HUES48 (cell line): ENCODE measurements around the gene SLC9A2.

Source experiments
- H3K27ac ChIP-seq: one replicate; pipeline ENCODE4 v1.7.0; 2013; ENCODE audit warnings: low read depth, low read length, inconsistent platforms
- H3K27me3 ChIP-seq: 2 replicates; pipeline ENCODE4 v1.6.1; 2013; ENCODE audit warnings: mild to moderate bottlenecking, low read length; ENCODE audit not compliant: control insufficient read depth, insufficient read depth
- H3K36me3 ChIP-seq: 2 replicates; pipeline ENCODE4 v1.6.1; 2013; ENCODE audit warnings: low read length; ENCODE audit not compliant: control insufficient read depth, insufficient read depth
- H3K4me1 ChIP-seq: 2 replicates; pipeline ENCODE4 v1.6.1; 2013; ENCODE audit warnings: mild to moderate bottlenecking, low read length; ENCODE audit not compliant: control insufficient read depth, insufficient read depth
- H3K4me3 ChIP-seq: 2 replicates; pipeline ENCODE4 v1.5.1; 2013; ENCODE audit warnings: mild to moderate bottlenecking, low read depth, low read length
- H3K9ac ChIP-seq: 2 replicates; pipeline ENCODE4 v1.6.1; 2013; ENCODE audit warnings: mild to moderate bottlenecking, low read depth, low read length, moderate library complexity
- H3K9me3 ChIP-seq: 2 replicates; pipeline ENCODE4 v1.6.1; 2013; ENCODE audit warnings: low read length; ENCODE audit not compliant: control insufficient read depth, insufficient read depth

SLC9A2 gene

GRCh38 chr2:102704531-102704930, 85.2 kb downstream of the SLC9A2 start:
- Histone ChIP-seq H3K4me3 (no peak overlapping the region), H3K9ac (no peak overlapping the region), H3K27me3 (no peaks in the 10 kb centered on the region), H3K36me3 (no peaks in the 10 kb centered on the region), H3K4me1 (no peaks in the 10 kb centered on the region; the same call in 1 of the 2 replicates), H3K9me3 (no peaks in the 10 kb centered on the region), H3K27ac (no peak overlapping the region)

GRCh38 chr2:102707796-102708695, 88.7 kb downstream of the SLC9A2 start:
- H3K27me3 ChIP-seq, result no peaks in the 10 kb centered on the region
- no peak overlapping the region for H3K9ac ChIP-seq
- H3K36me3 ChIP-seq, result no peaks in the 10 kb centered on the region
- H3K4me3 ChIP-seq, result no peak overlapping the region
- H3K4me1 ChIP-seq, result no peaks in the 10 kb centered on the region; the same call in 1 of the 2 replicates
- no peaks in the 10 kb centered on the region for H3K9me3 ChIP-seq
- H3K27ac ChIP-seq, result no peak overlapping the region

- H3K4me1 ChIP-seq, result no peaks in the 10 kb centered on the region; the same call in 1 of the 2 replicates
- H3K36me3 ChIP-seq, result no peaks in the 10 kb centered on the region
- no peaks in the 10 kb centered on the region for H3K9me3 ChIP-seq
- no peak overlapping the region for H3K9ac ChIP-seq
- peak overlapping the region; percentile 40 for H3K27ac ChIP-seq
- no peaks in the 10 kb centered on the region for H3K27me3 ChIP-seq
- H3K4me3 ChIP-seq, result no peak overlapping the region
Observed at GRCh38 chr2:102708847-102709559, 89.7 kb downstream of the SLC9A2 start.

- H3K27me3 ChIP-seq, result no peaks in the 10 kb centered on the region
- no peaks in the 10 kb centered on the region for H3K9me3 ChIP-seq
- H3K36me3 ChIP-seq, result peaks cover 55% of the 10 kb centered on the region
- H3K4me3 ChIP-seq, result no peak overlapping the region
- H3K27ac ChIP-seq, result no peak overlapping the region
- no peaks in the 10 kb centered on the region for H3K4me1 ChIP-seq
- no peak overlapping the region for H3K9ac ChIP-seq
Observed at GRCh38 chr2:102717308-102718018, 98.1 kb downstream of the SLC9A2 start.

- H3K9me3 ChIP-seq, result no peaks in the 10 kb centered on the region
- H3K27ac ChIP-seq, result no peak overlapping the region
- no peaks in the 10 kb centered on the region for H3K27me3 ChIP-seq
- H3K9ac ChIP-seq, result no peak overlapping the region
- H3K4me1 ChIP-seq, result no peaks in the 10 kb centered on the region
- peaks cover 66% of the 10 kb centered on the region for H3K36me3 ChIP-seq
- H3K4me3 ChIP-seq, result no peak overlapping the region
Observed at GRCh38 chr2:102718387-102719316, 99.3 kb downstream of the SLC9A2 start.

DNA sequence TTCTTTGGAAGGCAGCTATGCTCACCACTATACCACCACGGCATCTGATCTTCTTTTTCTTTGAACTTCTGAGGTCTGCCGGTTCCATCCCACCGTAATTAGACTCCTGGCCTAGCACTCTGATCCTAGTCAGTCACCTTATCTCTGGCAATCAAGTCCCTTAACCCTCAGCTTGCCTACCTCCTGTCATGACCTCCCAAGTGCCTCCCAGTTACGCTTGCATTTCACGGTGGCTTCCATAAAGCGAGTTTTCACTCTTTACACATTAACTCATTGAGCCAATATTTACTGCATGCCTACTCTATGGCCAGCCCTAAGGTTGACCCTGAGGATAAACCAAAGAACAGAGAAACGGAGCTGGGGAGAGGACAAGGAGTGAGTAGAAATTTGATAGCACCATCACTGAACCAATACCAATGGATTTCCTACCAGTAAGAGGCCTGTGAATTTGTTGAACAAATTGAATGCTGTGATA, 104.7 kb downstream of the SLC9A2 start:
- H3K36me3 ChIP-seq, result peaks cover 89% of the 10 kb centered on the region
- H3K9ac ChIP-seq, result no peak overlapping the region
- H3K4me3 ChIP-seq, result no peak overlapping the region
- no peak overlapping the region for H3K27ac ChIP-seq
- no peaks in the 10 kb centered on the region for H3K27me3 ChIP-seq
- no peaks in the 10 kb centered on the region for H3K4me1 ChIP-seq
- no peaks in the 10 kb centered on the region for H3K9me3 ChIP-seq

- Histone ChIP-seq H3K9ac (no peak overlapping the region), H3K9me3 (no peaks in the 10 kb centered on the region), H3K4me3 (no peak overlapping the region), H3K27me3 (no peaks in the 10 kb centered on the region), H3K36me3 (peaks cover 89% of the 10 kb centered on the region), H3K27ac (no peak overlapping the region), H3K4me1 (no peaks in the 10 kb centered on the region)
Observed at GRCh38 chr2:102724553-102724952, 105.2 kb downstream of the SLC9A2 start.

- no peaks in the 10 kb centered on the region for H3K27me3 ChIP-seq
- H3K9ac ChIP-seq, result no peak overlapping the region
- no peak overlapping the region for H3K27ac ChIP-seq
- no peak overlapping the region for H3K4me3 ChIP-seq
- no peaks in the 10 kb centered on the region for H3K9me3 ChIP-seq
- no peaks in the 10 kb centered on the region for H3K4me1 ChIP-seq
- H3K36me3 ChIP-seq, result peaks cover 85% of the 10 kb centered on the region
Observed at GRCh38 chr2:102726128-102727087, 107.1 kb downstream of the SLC9A2 start.

DNA sequence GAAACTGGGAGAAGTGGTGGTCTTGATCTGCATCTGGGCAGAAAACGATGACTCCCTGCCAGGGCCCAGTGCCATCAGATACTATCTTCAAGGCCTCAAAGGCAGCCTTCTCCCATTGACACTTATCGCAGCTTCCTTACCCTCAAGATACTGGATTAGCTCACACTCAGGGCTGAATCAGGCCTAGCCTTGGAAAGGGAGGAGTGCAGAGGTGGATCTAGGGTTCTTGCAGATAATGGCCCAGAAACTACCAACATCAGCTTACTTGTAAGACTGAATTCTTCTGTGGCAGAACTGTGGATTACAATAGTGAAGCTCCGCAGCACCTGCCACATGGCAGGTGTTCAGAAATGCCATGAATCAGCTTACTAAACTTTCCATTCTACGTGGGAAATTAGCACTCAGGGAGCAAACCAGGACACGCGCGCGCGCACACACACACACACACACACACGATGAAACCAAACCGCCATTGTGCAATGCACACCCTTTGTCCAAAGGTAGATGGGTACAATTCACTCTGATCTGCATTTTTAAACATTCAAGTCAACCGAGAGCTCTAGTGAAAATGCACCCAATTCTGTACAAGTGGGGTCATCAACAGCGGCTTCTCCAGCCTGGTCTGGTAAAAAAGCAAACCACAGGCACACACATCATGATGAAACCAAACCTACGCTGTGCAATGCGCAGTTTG, 116.2 kb downstream of the SLC9A2 start:
- Histone ChIP-seq H3K27me3 (no peaks in the 10 kb centered on the region), H3K4me1 (peaks cover 10% of the 10 kb centered on the region), H3K9me3 (no peaks in the 10 kb centered on the region), H3K27ac (no peak overlapping the region), H3K4me3 (peak overlapping the region; percentile 88), H3K9ac (peak overlapping the region; percentile 71), H3K36me3 (peaks cover 17% of the 10 kb centered on the region)
